Gastrocnemius medialis (tissue), 4 donors: Measurements from ENCODE around the gene NHSL1. TPM values are rescaled to one million over a fixed set of nuclear protein-coding genes. Genes with fewer than 3 reads are reported as not detected.

ENCODE experiments used
- ATAC-seq, 2 donors: fragments of 150-250 bp; one replicate each; pipeline ENCODE4 v1.9.1; 2016
- DNase-seq, 2 donors: peaks; one replicate each; pipeline ENCODE4 v3.0.0-alpha.2; 2019
- H3K27ac ChIP-seq, 4 donors: fragments of 200-600 bp; sonication (generic); 1 replicate in 1 of 4; 2 replicates in 3 of 4; pipeline ENCODE4 v1.5.1; 2016 to 2018; ENCODE audit warnings: mild to moderate bottlenecking in 2 of 4, moderate library complexity in 1 of 4
- H3K27me3 ChIP-seq, 3 donors: fragments of 200-600 bp; sonication (generic) in 2 of 3; 1 replicate in 1 of 3; 2 replicates in 2 of 3; pipeline versions ENCODE4 v1.5.1 to v1.6.0; 2016 to 2019; ENCODE audit warnings: mild to moderate bottlenecking in 1 of 3, moderate library complexity in 1 of 3
- H3K36me3 ChIP-seq, 2 donors: fragments of 200-600 bp; sonication (generic) in 1 of 2; one replicate each; pipeline ENCODE4 v1.5.1; 2017 to 2018
- H3K4me1 ChIP-seq, 2 donors: fragments of 200-600 bp; sonication (generic) in 1 of 2; one replicate each; pipeline ENCODE4 v1.5.1; 2016 to 2017; ENCODE audit warnings: mild to moderate bottlenecking in 2 of 2
- H3K4me3 ChIP-seq, 4 donors: fragments of 200-600 bp; sonication (generic) in 3 of 4; 1 replicate in 1 of 4; 2 replicates in 3 of 4; pipeline ENCODE4 v1.5.1; 2016 to 2019; ENCODE audit warnings: mild to moderate bottlenecking in 2 of 4
- H3K9me3 ChIP-seq, 3 donors: fragments of 200-600 bp; sonication (generic) in 2 of 3; 1 replicate in 1 of 3; 2 replicates in 2 of 3; pipeline ENCODE4 v1.5.1; 2016 to 2019
- CTCF ChIP-seq, 5 experiments: fragments of 450-650 bp in 3 of 5; fragments of 200-600 bp in 2 of 5; sonication (generic) in 2 of 5; IDR thresholded peaks in 4 of 5; conservative IDR thresholded peaks in 1 of 5; 1 replicate in 4 of 5; 2 replicates in 1 of 5; pipeline ENCODE4 v1.5.1; 2016 to 2019; ENCODE audit warnings: antibody characterized with exemption in 5 of 5, mild to moderate bottlenecking in 3 of 5, moderate library complexity in 3 of 5
- POLR2A ChIP-seq, 2 donors: fragments of 450-650 bp; IDR thresholded peaks; one replicate each; pipeline ENCODE4 v1.6.1; 2017; ENCODE audit warnings: antibody characterized with exemption in 2 of 2, mild to moderate bottlenecking in 2 of 2, moderate library complexity in 2 of 2
- in situ Hi-C, 4 donors: fragments of 200-750 bp; cut with MboI; loops; one replicate each; pipeline versions ENCODE4 v1.15.0 to v1.8.0; 2017; ENCODE audit warnings: low sequenced_read_pairs in 4 of 4
- intact Hi-C: fragments of 100-400 bp; cut with DNase I; formaldehyde crosslinking; loops from one replicate; pipeline ENCODE4 v1.15.1; 2023; ENCODE audit warnings: low total_unique reads
- total RNA-seq, 4 donors: library from RNA; depleted of rRNA; stranded (reverse); fragments of >200 nt; gene quantifications; one replicate each; pipeline versions ENCODE4 v1.1.0 to v1.2.3, GENCODE V29; 2016

NHSL1 gene
- total RNA-seq, 4 donors from 2014 or later = 0.31 to 2.0 (median 1.1) TPM

- Histone ChIP-seq H3K9me3 (no peaks in the 10 kb centered on the region), H3K36me3 (no peaks in the 10 kb centered on the region), H3K4me3 (no peak overlapping the region), H3K4me1 (no peaks in the 10 kb centered on the region), H3K27me3 (no peaks in the 10 kb centered on the region), H3K27ac (no peak overlapping the region)
- no peak for DNase-seq
- in situ Hi-C loops (loop anchor here in 1 of 4 donors (25.0 kb wide), 1 partner anchor 320 kb away; the partner anchor contains the start of gene CCDC28A), intact Hi-C loops (no loop called here)
- no peak for ATAC-seq
- TF ChIP-seq POLR2A (IDR thresholded peaks at IDR 0.05) (no peak), CTCF (IDR thresholded peaks at IDR 0.05 in 4 of 5, conservative IDR thresholded peaks at IDR 0.05 in 1 of 5) (no peak)
Observed at GRCh38 chr6:138442663-138443062, 56.6 kb downstream of the NHSL1 start.

DNA sequence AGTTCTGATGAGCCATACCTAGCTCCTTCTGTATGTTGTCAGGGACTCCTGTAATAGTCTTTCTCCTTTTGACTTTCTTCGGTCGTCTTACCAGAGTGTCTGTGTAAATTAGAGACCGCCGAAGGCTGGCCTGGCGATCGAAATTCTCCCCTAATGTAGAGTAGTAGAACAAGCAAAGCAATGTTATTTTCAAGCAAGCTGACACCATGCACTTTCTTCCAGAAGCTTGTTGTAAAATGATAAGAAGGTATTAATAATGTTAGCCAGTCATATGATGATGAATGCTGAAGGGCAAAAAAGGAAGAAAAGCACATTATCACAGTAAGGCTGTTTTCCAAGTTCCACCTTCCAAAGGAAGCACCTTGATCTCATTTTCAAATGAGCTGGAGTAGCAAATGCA lies 57.3 kb downstream of the NHSL1 start:
- Histone ChIP-seq H3K4me1 (no peaks in the 10 kb centered on the region), H3K27me3 (no peaks in the 10 kb centered on the region), H3K27ac (no peak overlapping the region), H3K9me3 (no peaks in the 10 kb centered on the region), H3K36me3 (no peaks in the 10 kb centered on the region), H3K4me3 (no peak overlapping the region)
- in situ Hi-C loops = loop anchor here in 1 of 4 donors (25.0 kb wide), 1 partner anchor 320 kb away; the partner anchor contains the start of gene CCDC28A
- intact Hi-C loops = no loop called here
- no peak for ATAC-seq
- TF ChIP-seq CTCF (IDR thresholded peaks at IDR 0.05 in 4 of 5, conservative IDR thresholded peaks at IDR 0.05 in 1 of 5) (no peak), POLR2A (IDR thresholded peaks at IDR 0.05) (no peak)
- DNase-seq = no peak

DNA sequence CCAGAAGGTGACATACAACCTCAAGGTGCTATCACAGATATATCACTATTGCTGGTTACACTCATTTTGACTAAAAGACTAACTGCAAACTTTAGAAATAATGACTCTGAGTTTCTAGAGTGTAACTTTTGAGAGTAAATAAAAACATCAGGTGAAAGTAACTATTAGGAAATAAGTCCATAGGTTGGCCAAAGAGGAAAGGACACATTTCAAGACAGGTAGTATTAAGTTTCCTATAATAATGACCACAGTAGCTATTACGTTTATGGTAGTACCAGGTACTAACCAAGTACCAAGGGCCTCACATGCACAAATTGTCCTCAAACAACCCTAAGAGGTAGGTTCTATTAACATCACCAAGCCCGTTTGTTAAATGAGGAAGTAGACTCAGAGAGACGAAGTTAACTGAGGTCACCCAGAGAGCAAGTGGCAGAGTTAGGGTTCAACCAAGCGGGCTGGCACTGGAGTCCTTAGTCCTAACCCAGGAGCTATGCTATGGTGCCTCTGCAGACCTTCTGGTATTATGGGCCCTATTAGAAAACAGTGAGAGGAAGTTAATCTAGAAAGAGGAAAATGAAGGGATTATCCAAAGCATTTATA lies 58.4 kb downstream of the NHSL1 start:
- in situ Hi-C loops = loop anchor here in 1 of 4 donors (25.0 kb wide), 1 partner anchor 321 kb away; the partner anchor contains the start of gene CCDC28A
- DNase-seq (no peak), ATAC-seq (no peak)
- Histone ChIP-seq H3K36me3 (no peaks in the 10 kb centered on the region), H3K4me3 (no peak overlapping the region), H3K4me1 (no peaks in the 10 kb centered on the region), H3K27ac (no peak overlapping the region), H3K27me3 (no peaks in the 10 kb centered on the region), H3K9me3 (no peaks in the 10 kb centered on the region)
- intact Hi-C loops = no loop called here
- TF ChIP-seq CTCF (IDR thresholded peaks at IDR 0.05 in 4 of 5, conservative IDR thresholded peaks at IDR 0.05 in 1 of 5) (no peak), POLR2A (IDR thresholded peaks at IDR 0.05) (no peak)

DNA sequence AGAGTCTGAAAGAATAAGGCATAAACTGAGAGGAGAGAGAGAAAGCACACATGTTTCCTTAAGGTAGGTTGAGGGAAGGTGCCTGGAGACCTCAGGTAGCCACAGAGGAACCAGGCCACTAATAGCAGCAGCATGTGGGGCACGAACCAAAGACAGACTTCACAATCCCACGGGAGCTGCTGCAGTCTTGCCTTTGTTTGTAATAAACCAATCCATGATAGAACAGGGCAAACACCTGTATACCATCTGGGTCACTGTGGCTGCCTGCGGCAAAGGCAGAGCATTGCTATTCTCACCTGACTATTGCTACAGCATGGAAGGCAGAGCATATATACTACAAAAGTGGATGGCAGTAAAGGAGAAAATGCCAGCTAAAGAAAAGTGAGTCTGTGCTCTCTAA lies 59.0 kb downstream of the NHSL1 start:
- Histone ChIP-seq H3K27ac (no peak overlapping the region), H3K9me3 (no peaks in the 10 kb centered on the region), H3K36me3 (no peaks in the 10 kb centered on the region), H3K27me3 (no peaks in the 10 kb centered on the region), H3K4me3 (no peak overlapping the region), H3K4me1 (no peaks in the 10 kb centered on the region)
- TF ChIP-seq CTCF (IDR thresholded peaks at IDR 0.05 in 4 of 5, conservative IDR thresholded peaks at IDR 0.05 in 1 of 5) (no peak), POLR2A (IDR thresholded peaks at IDR 0.05) (no peak)
- intact Hi-C loops (no loop called here), in situ Hi-C loops (loop anchor here in 1 of 4 donors (25.0 kb wide), 1 partner anchor 322 kb away; the partner anchor contains the start of gene CCDC28A)
- ATAC-seq (no peak), DNase-seq (no peak)
